ENCODE data around the gene EPAS1.

DNA sequence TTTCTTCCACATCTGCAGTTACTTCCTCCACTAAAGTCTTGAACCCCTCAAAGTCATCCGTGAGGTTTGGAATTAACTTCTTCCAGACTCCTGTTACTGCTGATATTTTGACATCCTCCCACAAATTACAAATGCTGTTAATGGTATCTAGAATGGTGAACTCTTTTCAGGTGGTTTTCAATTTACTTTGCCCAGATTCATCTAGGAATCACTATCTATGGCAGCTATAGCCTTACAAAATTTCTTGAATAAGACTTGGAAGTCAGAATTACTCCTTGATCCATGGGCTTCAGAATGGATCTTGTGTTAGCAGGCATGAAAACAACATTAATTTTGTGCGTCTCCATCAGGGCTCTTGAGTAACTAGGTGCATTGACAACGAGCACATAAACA lies 19.9 kb downstream of the EPAS1 start:
- TF ChIP-seq, protein P1, sequence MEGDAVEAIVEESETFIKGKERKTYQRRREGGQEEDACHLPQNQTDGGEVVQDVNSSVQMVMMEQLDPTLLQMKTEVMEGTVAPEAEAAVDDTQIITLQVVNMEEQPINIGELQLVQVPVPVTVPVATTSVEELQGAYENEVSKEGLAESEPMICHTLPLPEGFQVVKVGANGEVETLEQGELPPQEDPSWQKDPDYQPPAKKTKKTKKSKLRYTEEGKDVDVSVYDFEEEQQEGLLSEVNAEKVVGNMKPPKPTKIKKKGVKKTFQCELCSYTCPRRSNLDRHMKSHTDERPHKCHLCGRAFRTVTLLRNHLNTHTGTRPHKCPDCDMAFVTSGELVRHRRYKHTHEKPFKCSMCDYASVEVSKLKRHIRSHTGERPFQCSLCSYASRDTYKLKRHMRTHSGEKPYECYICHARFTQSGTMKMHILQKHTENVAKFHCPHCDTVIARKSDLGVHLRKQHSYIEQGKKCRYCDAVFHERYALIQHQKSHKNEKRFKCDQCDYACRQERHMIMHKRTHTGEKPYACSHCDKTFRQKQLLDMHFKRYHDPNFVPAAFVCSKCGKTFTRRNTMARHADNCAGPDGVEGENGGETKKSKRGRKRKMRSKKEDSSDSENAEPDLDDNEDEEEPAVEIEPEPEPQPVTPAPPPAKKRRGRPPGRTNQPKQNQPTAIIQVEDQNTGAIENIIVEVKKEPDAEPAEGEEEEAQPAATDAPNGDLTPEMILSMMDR (conservative IDR thresholded peaks at IDR 0.05; ENCODE audit: low read depth, low read length), result no peak
- TF ChIP-seq EZH2phosphoT487 (IDR thresholded peaks at IDR 0.05; ENCODE audit: borderline replicate concordance, low read length), result no peak
- no peak for TF ChIP-seq EZH2 (IDR thresholded peaks at IDR 0.05; ENCODE audit: low read length, unreplicated experiment)
